Endothelial cell of umbilical vein (primary cell): ENCODE measurements around the gene CDH1.

Source experiments
- EZH2 ChIP-seq: IDR thresholded peaks from 2 replicates; pipeline ENCODE4 v1.6.1; 2012; ENCODE audit warnings: borderline replicate concordance, low read depth, mild to moderate bottlenecking, moderate library complexity, low read length, inconsistent platforms; ENCODE audit not compliant: severe bottlenecking
- POLR2A ChIP-seq: IDR thresholded peaks from 2 replicates; pipeline ENCODE4 v1.6.1; 2012; ENCODE audit warnings: low read depth, mild to moderate bottlenecking, control low read depth, low read length
- POLR2AphosphoS5 ChIP-seq: IDR thresholded peaks from 2 replicates; pipeline ENCODE4 v1.6.1; 2012; ENCODE audit warnings: low read depth, mild to moderate bottlenecking, control low read depth, low read length, moderate library complexity; ENCODE audit not compliant: insufficient read depth
- TF ChIP-seq, protein P1 (sequence below), 2 donors: IDR thresholded peaks; 1 replicate in 1 of 2; 2 replicates in 1 of 2; pipeline ENCODE4 v1.5.1; 2011; ENCODE audit warnings: low read length in 2 of 2, mild to moderate bottlenecking in 2 of 2, moderate library complexity in 2 of 2, control low read depth in 1 of 2, inconsistent platforms in 1 of 2, low read depth in 1 of 2; ENCODE audit not compliant: insufficient read depth in 1 of 2; ENCODE audit errors: extremely low read depth in 1 of 2

DNA sequence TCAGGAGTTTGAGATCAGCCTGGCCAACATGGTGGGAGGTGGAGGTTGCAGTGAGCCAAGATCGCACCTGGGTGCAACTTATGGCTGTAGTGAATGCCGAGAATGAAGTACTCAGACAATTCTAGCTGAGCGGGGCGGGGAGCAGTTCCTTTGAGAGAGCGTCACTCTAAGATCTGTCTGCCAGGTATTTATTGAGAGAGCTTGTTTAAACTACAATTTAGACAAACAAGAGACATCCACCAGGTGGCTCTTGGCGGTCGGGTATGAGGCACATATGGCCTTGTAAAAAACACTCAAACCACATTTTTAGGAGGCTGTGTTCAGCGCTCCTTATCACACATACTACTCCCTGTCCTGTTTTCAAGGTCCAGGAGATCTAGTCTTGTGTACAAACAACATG, 40.6 kb upstream of the CDH1 start:
- TF ChIP-seq, protein P1, sequence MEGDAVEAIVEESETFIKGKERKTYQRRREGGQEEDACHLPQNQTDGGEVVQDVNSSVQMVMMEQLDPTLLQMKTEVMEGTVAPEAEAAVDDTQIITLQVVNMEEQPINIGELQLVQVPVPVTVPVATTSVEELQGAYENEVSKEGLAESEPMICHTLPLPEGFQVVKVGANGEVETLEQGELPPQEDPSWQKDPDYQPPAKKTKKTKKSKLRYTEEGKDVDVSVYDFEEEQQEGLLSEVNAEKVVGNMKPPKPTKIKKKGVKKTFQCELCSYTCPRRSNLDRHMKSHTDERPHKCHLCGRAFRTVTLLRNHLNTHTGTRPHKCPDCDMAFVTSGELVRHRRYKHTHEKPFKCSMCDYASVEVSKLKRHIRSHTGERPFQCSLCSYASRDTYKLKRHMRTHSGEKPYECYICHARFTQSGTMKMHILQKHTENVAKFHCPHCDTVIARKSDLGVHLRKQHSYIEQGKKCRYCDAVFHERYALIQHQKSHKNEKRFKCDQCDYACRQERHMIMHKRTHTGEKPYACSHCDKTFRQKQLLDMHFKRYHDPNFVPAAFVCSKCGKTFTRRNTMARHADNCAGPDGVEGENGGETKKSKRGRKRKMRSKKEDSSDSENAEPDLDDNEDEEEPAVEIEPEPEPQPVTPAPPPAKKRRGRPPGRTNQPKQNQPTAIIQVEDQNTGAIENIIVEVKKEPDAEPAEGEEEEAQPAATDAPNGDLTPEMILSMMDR (IDR thresholded peaks at IDR 0.05; ENCODE audit: extremely low read depth in 1 of 2, insufficient read depth in 1 of 2, low read depth in 1 of 2, low read length in 2 of 2), result no peak
- TF ChIP-seq POLR2AphosphoS5 (no peak), POLR2A (no peak), EZH2 (no peak)
